WTC11 (cell line): Measurements from ENCODE around the gene ANAPC16. TPM values are rescaled to one million over a fixed set of nuclear protein-coding genes. Genes with fewer than 3 reads are reported as not detected.
A peak's percentile ranks its signal among the peaks of the same experiment; 100 is the strongest.

Source experiments
- ATF3 ChIP-seq: sonication (generic); formaldehyde crosslinking; conservative IDR thresholded peaks from 2 replicates; pipeline ENCODE4 v1.8.1; 2022; ENCODE audit warnings: mild to moderate bottlenecking, missing genetic modification reagents
- CREM ChIP-seq: sonication (generic); formaldehyde crosslinking; IDR thresholded peaks from 2 replicates; pipeline ENCODE4 v1.8.1; 2022; ENCODE audit warnings: mild to moderate bottlenecking, missing genetic modification reagents, moderate library complexity
- E2F5 ChIP-seq: sonication (generic); formaldehyde crosslinking; IDR thresholded peaks from 2 replicates; pipeline ENCODE4 v1.8.1; 2022; ENCODE audit warnings: mild to moderate bottlenecking, moderate library complexity, missing genetic modification reagents
- GTF2I ChIP-seq: fragments of 250-450 bp; sonication (Bioruptor Pico); conservative IDR thresholded peaks from 2 replicates; pipeline ENCODE4 v1.4.0; 2021; ENCODE audit warnings: mild to moderate bottlenecking
- NFYB ChIP-seq: sonication (generic); formaldehyde crosslinking; conservative IDR thresholded peaks from 2 replicates; pipeline ENCODE4 v1.8.0; 2022; ENCODE audit warnings: low read depth, missing genetic modification reagents
- NR1H2 ChIP-seq: sonication (generic); formaldehyde crosslinking; IDR thresholded peaks from 2 replicates; pipeline ENCODE4 v1.9.0; 2021; ENCODE audit warnings: mild to moderate bottlenecking, moderate library complexity, missing genetic modification reagents
- NR3C1 ChIP-seq: sonication (generic); formaldehyde crosslinking; conservative IDR thresholded peaks from 2 replicates; pipeline ENCODE4 v1.8.1; 2023; ENCODE audit warnings: low read depth, mild to moderate bottlenecking, missing genetic modification reagents
- PRDM15 ChIP-seq: sonication (generic); formaldehyde crosslinking; IDR thresholded peaks from 2 replicates; pipeline ENCODE4 v1.8.0; 2022; ENCODE audit warnings: missing genetic modification reagents
- PRRX2 ChIP-seq: fragments of 250-450 bp; sonication (Bioruptor Pico); IDR thresholded peaks from 2 replicates; pipeline ENCODE4 v1.8.0; 2021; ENCODE audit warnings: mild to moderate bottlenecking
- RORB ChIP-seq: fragments of 250-450 bp; sonication (Bioruptor Pico); IDR thresholded peaks from 2 replicates; pipeline ENCODE4 v1.9.0; 2021; ENCODE audit warnings: mild to moderate bottlenecking
- TCF7 ChIP-seq: sonication (generic); formaldehyde crosslinking; IDR thresholded peaks from 2 replicates; pipeline ENCODE4 v1.8.0; 2022; ENCODE audit warnings: mild to moderate bottlenecking, low read depth, missing genetic modification reagents, moderate library complexity
- TEAD4 ChIP-seq: sonication (generic); formaldehyde crosslinking; IDR thresholded peaks from 2 replicates; pipeline ENCODE4 v1.8.0; 2022; ENCODE audit warnings: mild to moderate bottlenecking, missing genetic modification reagents
- ZNF138 ChIP-seq: sonication (generic); formaldehyde crosslinking; conservative IDR thresholded peaks from 2 replicates; pipeline ENCODE4 v1.8.1; 2022; ENCODE audit warnings: mild to moderate bottlenecking, moderate library complexity, missing genetic modification reagents
- ZNF219 ChIP-seq: sonication (generic); formaldehyde crosslinking; IDR thresholded peaks from 2 replicates; pipeline ENCODE4 v1.8.0; 2023; ENCODE audit warnings: missing genetic modification reagents, mild to moderate bottlenecking, borderline replicate concordance
- ZNF396 ChIP-seq: fragments of 250-450 bp; sonication (Bioruptor Pico); IDR thresholded peaks from 2 replicates; pipeline ENCODE4 v1.8.0; 2021; ENCODE audit warnings: mild to moderate bottlenecking, moderate library complexity, borderline replicate concordance
- ZNF416 ChIP-seq: fragments of 250-450 bp; sonication (Bioruptor Pico); IDR thresholded peaks from 2 replicates; pipeline ENCODE4 v1.9.0; 2021; ENCODE audit warnings: mild to moderate bottlenecking, inconsistent platforms
- ZNF512 ChIP-seq: sonication (generic); formaldehyde crosslinking; IDR thresholded peaks from 2 replicates; pipeline ENCODE4 v1.8.1; 2022; ENCODE audit warnings: missing genetic modification reagents, borderline replicate concordance
- ZSCAN18 ChIP-seq: fragments of 250-450 bp; sonication (Bioruptor Pico); IDR thresholded peaks from 2 replicates; pipeline ENCODE4 v2.1.2; 2022; ENCODE audit warnings: mild to moderate bottlenecking, moderate library complexity
- total RNA-seq: library from RNA; stranded (reverse); gene quantifications from 3 replicates; pipeline ENCODE4 v1.2.3, GENCODE V29; 2021
- TF ChIP-seq, protein P1 (sequence below): fragments of 250-450 bp; sonication (Bioruptor Pico); IDR thresholded peaks from 2 replicates; pipeline ENCODE4 v1.9.0; 2021; ENCODE audit warnings: moderate library complexity, mild to moderate bottlenecking, inconsistent platforms, borderline replicate concordance
- TF ChIP-seq, protein P2 (sequence below): sonication (generic); formaldehyde crosslinking; IDR thresholded peaks from 2 replicates; pipeline ENCODE4 v1.8.1; 2023; ENCODE audit warnings: mild to moderate bottlenecking, missing genetic modification reagents
- TF ChIP-seq, protein P3 (sequence below): sonication (generic); formaldehyde crosslinking; IDR thresholded peaks from 2 replicates; pipeline ENCODE4 v1.8.1; 2023; ENCODE audit warnings: mild to moderate bottlenecking, missing genetic modification reagents, borderline replicate concordance
- TF ChIP-seq, protein P4 (sequence below): sonication (generic); formaldehyde crosslinking; IDR thresholded peaks from 2 replicates; pipeline ENCODE4 v1.8.0; 2022; ENCODE audit warnings: mild to moderate bottlenecking, missing genetic modification reagents

ANAPC16 gene
- total RNA-seq, 1 experiment from 2014 or later: 52.3 TPM

GRCh38 chr10:72276421-72277339, 60.9 kb downstream of the ANAPC16 start (continued):
- TF ChIP-seq ZNF512 (CRISPR knock-in tag) (no peak), ZNF396 (CRISPR knock-in tag) (no peak), NR1H2 (CRISPR knock-in tag) (no peak), ZSCAN18 (CRISPR knock-in tag) (no peak), GTF2I (CRISPR knock-in tag) (no peak), ZNF138 (CRISPR knock-in tag) (no peak), PRDM15 (CRISPR knock-in tag) (no peak), ZNF416 (CRISPR knock-in tag) (no peak; the same call in 1 of the 2 replicates), NFYB (no peak; the same call in 1 of the 2 replicates), TCF7 (CRISPR knock-in tag) (no peak), RORB (CRISPR knock-in tag) (no peak), E2F5 (CRISPR knock-in tag) (no peak), PRRX2 (peak; percentile 26; the same call in 1 of the 2 replicates), CREM (CRISPR knock-in tag) (no peak), ATF3 (CRISPR knock-in tag) (no peak), NR3C1 (CRISPR knock-in tag) (no peak), TEAD4 (no peak), ZNF219 (no peak)
- TF ChIP-seq, protein P1, sequence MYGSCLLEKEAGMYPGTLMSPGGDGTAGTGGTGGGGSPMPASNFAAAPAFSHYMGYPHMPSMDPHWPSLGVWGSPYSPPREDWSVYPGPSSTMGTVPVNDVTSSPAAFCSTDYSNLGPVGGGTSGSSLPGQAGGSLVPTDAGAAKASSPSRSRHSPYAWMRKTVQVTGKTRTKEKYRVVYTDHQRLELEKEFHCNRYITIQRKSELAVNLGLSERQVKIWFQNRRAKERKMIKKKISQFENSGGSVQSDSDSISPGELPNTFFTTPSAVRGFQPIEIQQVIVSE (CRISPR knock-in tag): no peak
- TF ChIP-seq, protein P2, sequence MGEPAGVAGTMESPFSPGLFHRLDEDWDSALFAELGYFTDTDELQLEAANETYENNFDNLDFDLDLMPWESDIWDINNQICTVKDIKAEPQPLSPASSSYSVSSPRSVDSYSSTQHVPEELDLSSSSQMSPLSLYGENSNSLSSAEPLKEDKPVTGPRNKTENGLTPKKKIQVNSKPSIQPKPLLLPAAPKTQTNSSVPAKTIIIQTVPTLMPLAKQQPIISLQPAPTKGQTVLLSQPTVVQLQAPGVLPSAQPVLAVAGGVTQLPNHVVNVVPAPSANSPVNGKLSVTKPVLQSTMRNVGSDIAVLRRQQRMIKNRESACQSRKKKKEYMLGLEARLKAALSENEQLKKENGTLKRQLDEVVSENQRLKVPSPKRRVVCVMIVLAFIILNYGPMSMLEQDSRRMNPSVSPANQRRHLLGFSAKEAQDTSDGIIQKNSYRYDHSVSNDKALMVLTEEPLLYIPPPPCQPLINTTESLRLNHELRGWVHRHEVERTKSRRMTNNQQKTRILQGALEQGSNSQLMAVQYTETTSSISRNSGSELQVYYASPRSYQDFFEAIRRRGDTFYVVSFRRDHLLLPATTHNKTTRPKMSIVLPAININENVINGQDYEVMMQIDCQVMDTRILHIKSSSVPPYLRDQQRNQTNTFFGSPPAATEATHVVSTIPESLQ (CRISPR knock-in tag): no peak
- TF ChIP-seq, protein P3, sequence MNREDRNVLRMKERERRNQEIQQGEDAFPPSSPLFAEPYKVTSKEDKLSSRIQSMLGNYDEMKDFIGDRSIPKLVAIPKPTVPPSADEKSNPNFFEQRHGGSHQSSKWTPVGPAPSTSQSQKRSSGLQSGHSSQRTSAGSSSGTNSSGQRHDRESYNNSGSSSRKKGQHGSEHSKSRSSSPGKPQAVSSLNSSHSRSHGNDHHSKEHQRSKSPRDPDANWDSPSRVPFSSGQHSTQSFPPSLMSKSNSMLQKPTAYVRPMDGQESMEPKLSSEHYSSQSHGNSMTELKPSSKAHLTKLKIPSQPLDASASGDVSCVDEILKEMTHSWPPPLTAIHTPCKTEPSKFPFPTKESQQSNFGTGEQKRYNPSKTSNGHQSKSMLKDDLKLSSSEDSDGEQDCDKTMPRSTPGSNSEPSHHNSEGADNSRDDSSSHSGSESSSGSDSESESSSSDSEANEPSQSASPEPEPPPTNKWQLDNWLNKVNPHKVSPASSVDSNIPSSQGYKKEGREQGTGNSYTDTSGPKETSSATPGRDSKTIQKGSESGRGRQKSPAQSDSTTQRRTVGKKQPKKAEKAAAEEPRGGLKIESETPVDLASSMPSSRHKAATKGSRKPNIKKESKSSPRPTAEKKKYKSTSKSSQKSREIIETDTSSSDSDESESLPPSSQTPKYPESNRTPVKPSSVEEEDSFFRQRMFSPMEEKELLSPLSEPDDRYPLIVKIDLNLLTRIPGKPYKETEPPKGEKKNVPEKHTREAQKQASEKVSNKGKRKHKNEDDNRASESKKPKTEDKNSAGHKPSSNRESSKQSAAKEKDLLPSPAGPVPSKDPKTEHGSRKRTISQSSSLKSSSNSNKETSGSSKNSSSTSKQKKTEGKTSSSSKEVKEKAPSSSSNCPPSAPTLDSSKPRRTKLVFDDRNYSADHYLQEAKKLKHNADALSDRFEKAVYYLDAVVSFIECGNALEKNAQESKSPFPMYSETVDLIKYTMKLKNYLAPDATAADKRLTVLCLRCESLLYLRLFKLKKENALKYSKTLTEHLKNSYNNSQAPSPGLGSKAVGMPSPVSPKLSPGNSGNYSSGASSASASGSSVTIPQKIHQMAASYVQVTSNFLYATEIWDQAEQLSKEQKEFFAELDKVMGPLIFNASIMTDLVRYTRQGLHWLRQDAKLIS: no peak; the same call in 1 of the 2 replicates
- TF ChIP-seq, protein P4, sequence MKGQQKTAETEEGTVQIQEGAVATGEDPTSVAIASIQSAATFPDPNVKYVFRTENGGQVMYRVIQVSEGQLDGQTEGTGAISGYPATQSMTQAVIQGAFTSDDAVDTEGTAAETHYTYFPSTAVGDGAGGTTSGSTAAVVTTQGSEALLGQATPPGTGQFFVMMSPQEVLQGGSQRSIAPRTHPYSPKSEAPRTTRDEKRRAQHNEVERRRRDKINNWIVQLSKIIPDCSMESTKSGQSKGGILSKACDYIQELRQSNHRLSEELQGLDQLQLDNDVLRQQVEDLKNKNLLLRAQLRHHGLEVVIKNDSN: peak; percentile 50; the same call in 1 of the 2 replicates
